Measurements from ENCODE around the gene ZNF641. TPM values are rescaled to one million over a fixed set of nuclear protein-coding genes. Genes with fewer than 3 reads are reported as not detected.

ZNF641 gene
- total RNA-seq, 1 experiment from 2014 or later, result 12.1 TPM

DNA sequence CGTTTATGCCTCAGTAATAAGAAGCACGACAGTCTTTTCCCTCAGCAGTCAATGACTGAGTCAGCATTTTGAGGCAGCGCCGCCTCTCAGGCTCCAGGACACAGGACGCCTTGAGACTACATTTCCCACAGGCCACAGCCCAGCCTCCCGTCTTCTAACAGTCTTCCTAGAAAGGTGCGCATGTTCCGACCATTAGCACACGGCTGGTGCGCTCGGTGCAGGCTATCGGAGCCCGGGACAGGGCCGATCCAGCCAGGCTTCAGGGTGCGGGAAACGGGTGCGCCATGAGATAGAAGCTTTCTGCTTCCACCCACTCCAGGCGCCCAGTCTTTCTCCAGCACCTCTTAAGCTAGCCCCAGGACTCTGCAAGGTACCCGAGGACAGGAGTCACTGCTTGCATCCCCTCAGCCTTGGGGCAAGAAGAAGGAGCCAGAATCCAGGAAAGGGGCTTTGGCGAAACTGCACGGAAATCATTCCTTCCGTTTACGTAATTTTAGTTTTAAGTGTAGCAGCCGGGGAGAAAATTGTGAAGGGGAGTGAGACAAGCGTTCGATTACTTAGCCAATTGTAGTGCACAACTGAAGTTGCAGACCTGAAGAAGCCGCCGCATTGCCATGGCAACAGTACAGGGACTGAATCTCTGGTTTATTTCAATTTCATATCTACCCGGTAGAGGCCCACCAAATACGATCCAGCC is 54.0 kb downstream of the ZNF641 start:
- H3K4me2 ChIP-seq (ENCODE audit: low read length), result no peak overlapping the region
- BruUV-seq (replicated peaks), result no TSS peak
- H3K36me3 ChIP-seq (ENCODE audit: control insufficient read depth in 1 of 2, insufficient read depth in 2 of 2, low read length in 2 of 2), result no peaks in the 10 kb centered on the region
- ChIA-PET RAD21 (ENCODE audit: low non-redundant PET in 1 of 2, low total read pairs in 2 of 2, uncharacterized antibody in 2 of 2, unreplicated experiment in 2 of 2) (no interaction called here), POLR2A (no interaction called here), CTCF (no interaction called here)
- no peaks in the 10 kb centered on the region for H3K79me2 ChIP-seq (ENCODE audit: insufficient read depth, low read length)
- TF ChIP-seq RAD21 (IDR thresholded peaks at IDR 0.05; ENCODE audit: low read depth) (no peak), MAX (IDR thresholded peaks at IDR 0.05) (no peak), CBX3 (IDR thresholded peaks at IDR 0.05; ENCODE audit: low read depth) (no peak), ZNF274 (IDR thresholded peaks at IDR 0.05; ENCODE audit: low read depth, low read length) (no peak), ELF1 (IDR thresholded peaks at IDR 0.05; ENCODE audit: borderline replicate concordance, low read depth) (no peak), JUND (IDR thresholded peaks at IDR 0.05) (no peak), EZH2 (IDR thresholded peaks at IDR 0.05) (no peak), ZBTB33 (IDR thresholded peaks at IDR 0.05; ENCODE audit: extremely low read depth, insufficient replicate concordance, low read length) (no peak), POLR2A (IDR thresholded peaks at IDR 0.05; ENCODE audit: borderline replicate concordance, extremely low read depth, insufficient read depth, insufficient read length) (no peak), SIN3A (IDR thresholded peaks at IDR 0.05; ENCODE audit: low read depth) (no peak), CEBPB (IDR thresholded peaks at IDR 0.05; ENCODE audit: low read depth) (no peak), POLR2AphosphoS5 (IDR thresholded peaks at IDR 0.05; ENCODE audit: low read depth, low read length) (no peak), TCF7L2 (IDR thresholded peaks at IDR 0.05; ENCODE audit: borderline replicate concordance, extremely low read depth, insufficient read depth, insufficient read length) (no peak)
- TF ChIP-seq, protein P1, sequence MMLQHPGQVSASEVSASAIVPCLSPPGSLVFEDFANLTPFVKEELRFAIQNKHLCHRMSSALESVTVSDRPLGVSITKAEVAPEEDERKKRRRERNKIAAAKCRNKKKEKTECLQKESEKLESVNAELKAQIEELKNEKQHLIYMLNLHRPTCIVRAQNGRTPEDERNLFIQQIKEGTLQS (IDR thresholded peaks at IDR 0.05), result no peak
- TF ChIP-seq, protein P2, sequence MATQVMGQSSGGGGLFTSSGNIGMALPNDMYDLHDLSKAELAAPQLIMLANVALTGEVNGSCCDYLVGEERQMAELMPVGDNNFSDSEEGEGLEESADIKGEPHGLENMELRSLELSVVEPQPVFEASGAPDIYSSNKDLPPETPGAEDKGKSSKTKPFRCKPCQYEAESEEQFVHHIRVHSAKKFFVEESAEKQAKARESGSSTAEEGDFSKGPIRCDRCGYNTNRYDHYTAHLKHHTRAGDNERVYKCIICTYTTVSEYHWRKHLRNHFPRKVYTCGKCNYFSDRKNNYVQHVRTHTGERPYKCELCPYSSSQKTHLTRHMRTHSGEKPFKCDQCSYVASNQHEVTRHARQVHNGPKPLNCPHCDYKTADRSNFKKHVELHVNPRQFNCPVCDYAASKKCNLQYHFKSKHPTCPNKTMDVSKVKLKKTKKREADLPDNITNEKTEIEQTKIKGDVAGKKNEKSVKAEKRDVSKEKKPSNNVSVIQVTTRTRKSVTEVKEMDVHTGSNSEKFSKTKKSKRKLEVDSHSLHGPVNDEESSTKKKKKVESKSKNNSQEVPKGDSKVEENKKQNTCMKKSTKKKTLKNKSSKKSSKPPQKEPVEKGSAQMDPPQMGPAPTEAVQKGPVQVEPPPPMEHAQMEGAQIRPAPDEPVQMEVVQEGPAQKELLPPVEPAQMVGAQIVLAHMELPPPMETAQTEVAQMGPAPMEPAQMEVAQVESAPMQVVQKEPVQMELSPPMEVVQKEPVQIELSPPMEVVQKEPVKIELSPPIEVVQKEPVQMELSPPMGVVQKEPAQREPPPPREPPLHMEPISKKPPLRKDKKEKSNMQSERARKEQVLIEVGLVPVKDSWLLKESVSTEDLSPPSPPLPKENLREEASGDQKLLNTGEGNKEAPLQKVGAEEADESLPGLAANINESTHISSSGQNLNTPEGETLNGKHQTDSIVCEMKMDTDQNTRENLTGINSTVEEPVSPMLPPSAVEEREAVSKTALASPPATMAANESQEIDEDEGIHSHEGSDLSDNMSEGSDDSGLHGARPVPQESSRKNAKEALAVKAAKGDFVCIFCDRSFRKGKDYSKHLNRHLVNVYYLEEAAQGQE (IDR thresholded peaks at IDR 0.05; ENCODE audit: low read depth), result no peak
- no peaks in the 10 kb centered on the region for H3K4me1 ChIP-seq (ENCODE audit: control insufficient read depth in 1 of 2, insufficient read depth in 2 of 2, low read length in 2 of 2)
- no peaks in the 10 kb centered on the region for H3K27me3 ChIP-seq (ENCODE audit: insufficient read depth, low read length)
- intact Hi-C loops (cut with micrococcal nuclease), result no loop called here
- no peak overlapping the region for H2AFZ ChIP-seq (ENCODE audit: low read depth, low read length, poor library complexity, severe bottlenecking)
- no peak for ATAC-seq
- no peak overlapping the region for H3K9ac ChIP-seq (ENCODE audit: low read length)
- H3K9me3 ChIP-seq (ENCODE audit: control insufficient read depth in 1 of 2, insufficient read depth in 1 of 2, low read depth in 1 of 2, low read length in 2 of 2), result no peaks in the 10 kb centered on the region
- no peaks in the 10 kb centered on the region for H3K9me2 ChIP-seq (ENCODE audit: insufficient read depth)
- H4K20me1 ChIP-seq (ENCODE audit: insufficient read depth), result no peaks in the 10 kb centered on the region
- no peak overlapping the region for H3K27ac ChIP-seq (ENCODE audit: low read depth, low read length)
- no peak overlapping the region for H3K4me3 ChIP-seq (replicated peaks in 1 of 2; ENCODE audit: low read depth in 1 of 2, low read length in 2 of 2)
- no peak for DNase-seq (ENCODE audit: low read depth, low spot score)
